K562 (cell line): ENCODE results near the gene TMEM176B. TPM values are rescaled to one million over a fixed set of nuclear protein-coding genes. Genes with fewer than 3 reads are reported as not detected.

ENCODE experiments used
- CC2D1A ChIP-seq: fragments of 450-650 bp; IDR thresholded peaks from 2 replicates; pipeline ENCODE4 v1.6.1; 2017; ENCODE audit warnings: mild to moderate bottlenecking
- FOS ChIP-seq: IDR thresholded peaks from 3 replicates; pipeline ENCODE4 v1.6.1; 2011; ENCODE audit not compliant: insufficient read length; ENCODE audit errors: extremely low read depth
- FOXO4 ChIP-seq: fragments of 450-650 bp; formaldehyde crosslinking; IDR thresholded peaks from 2 replicates; pipeline ENCODE4 v1.4.0; 2020; ENCODE audit warnings: mild to moderate bottlenecking, moderate library complexity
- FOXP1 ChIP-seq: sonication (generic); formaldehyde crosslinking; IDR thresholded peaks from 2 replicates; pipeline ENCODE4 v1.8.0; 2022; ENCODE audit warnings: mild to moderate bottlenecking, missing genetic modification reagents
- HDAC6 ChIP-seq: IDR thresholded peaks from 2 replicates; pipeline ENCODE4 v1.6.1; 2012; ENCODE audit warnings: low read depth, mild to moderate bottlenecking, control low read depth, inconsistent platforms, low read length, moderate library complexity
- KLF10 ChIP-seq: fragments of 250-450 bp; sonication (Bioruptor Pico); IDR thresholded peaks from 2 replicates; pipeline ENCODE4 v1.6.1; 2021; ENCODE audit warnings: matching md5 sums
- MTF1 ChIP-seq: fragments of 250-450 bp; sonication (Bioruptor Pico); IDR thresholded peaks from 2 replicates; pipeline ENCODE4 v1.9.0; 2021; ENCODE audit warnings: moderate library complexity, mild to moderate bottlenecking, inconsistent platforms, borderline replicate concordance
- PHF21A ChIP-seq: fragments of 450-650 bp; IDR thresholded peaks from 2 replicates; pipeline ENCODE4 v1.6.1; 2017; ENCODE audit warnings: low read depth, borderline replicate concordance
- RERE ChIP-seq: sonication (generic); formaldehyde crosslinking; IDR thresholded peaks from 2 replicates; pipeline ENCODE4 v1.8.0; 2023; ENCODE audit warnings: missing genetic modification reagents, mild to moderate bottlenecking, borderline replicate concordance
- SMAD2 ChIP-seq: fragments of 150-350 bp; IDR thresholded peaks from 2 replicates; pipeline ENCODE4 v1.6.1; 2014; ENCODE audit warnings: low read depth, mild to moderate bottlenecking, low read length
- SNRNP70 ChIP-seq: fragments of 200-400 bp; formaldehyde crosslinking; optimal IDR thresholded peaks from 2 replicates; pipeline ENCODE3; 2017; ENCODE audit warnings: low read depth, low read length
- polyA plus RNA-seq, 8 experiments: library from polyadenylated mRNA; depleted of rRNA in 4 of 8; stranded (reverse) in 5 of 8; unstranded in 3 of 8; fragments of >200 nt; fragmentation: Nextera tagmentation in 2 of 8; fragmentation: Illumina TruSeq in 1 of 8; extraction: Ambion mirVana in 2 of 8; extraction: Trizol in 1 of 8; gene quantifications; 2 replicates each; pipeline versions ENCODE4 v1.2.1 to v1.2.3, GENCODE V29; 2011 to 2014; ENCODE audit warnings: inconsistent platforms in 1 of 8, missing spikeins in 1 of 8
- total RNA-seq, 7 experiments: library from RNA; depleted of rRNA in 6 of 7; stranded (reverse); fragments of >200 nt in 6 of 7; fragmentation: Illumina TruSeq in 2 of 7; extraction: Trizol in 2 of 7; gene quantifications; 2 replicates each; pipeline versions ENCODE4 v1.2.1 to v1.2.3, GENCODE V29; 2011 to 2021; ENCODE audit warnings: low replicate concordance in 1 of 7

Gene TMEM176B
- total and polyA plus RNA-seq, 9 of the 15 experiments (the other 6 are each of a cell fraction or from before 2014, with no cell fraction given): 0.19 to 0.60 TPM; not detected in 7

DNA sequence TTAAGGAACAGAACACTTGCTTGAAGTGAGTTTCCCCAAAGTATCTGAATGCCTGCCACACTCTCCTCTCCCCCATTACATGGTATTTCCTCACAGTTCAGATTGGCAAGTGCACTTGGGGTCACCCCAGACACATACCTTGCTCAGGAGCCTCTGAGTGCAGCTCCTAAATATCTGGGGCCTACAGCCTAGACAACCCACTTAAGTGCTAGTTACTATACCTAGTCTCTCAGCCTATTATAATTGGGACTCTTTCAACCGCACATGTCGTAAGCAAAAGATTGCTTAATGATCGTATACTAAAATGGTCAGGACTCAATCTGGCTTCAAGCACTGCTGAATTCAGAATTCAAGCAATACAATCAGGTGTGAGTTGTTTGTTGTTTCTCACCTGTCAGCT lies 19.9 kb downstream of the TMEM176B start (continued):
- TF ChIP-seq RERE (CRISPR knock-in tag): no peak
- TF ChIP-seq MTF1 (CRISPR knock-in tag): no peak
- no peak for TF ChIP-seq FOXO4 (CRISPR knock-in tag)
- no peak for TF ChIP-seq FOS
- TF ChIP-seq KLF10: no peak
- no peak for TF ChIP-seq CC2D1A
- TF ChIP-seq PHF21A: no peak
- TF ChIP-seq FOXP1 (CRISPR knock-in tag): no peak
- TF ChIP-seq HDAC6: no peak
- TF ChIP-seq SNRNP70: no peak
- TF ChIP-seq SMAD2: no peak
